GM21390 (cell line): ENCODE data around the gene CHKB.
"Not testable (repeated sequence)": the region's sequence is repeated elsewhere in the genome, so short reads cannot be mapped to it uniquely, and the experiment has no call there.

Source experiments
- ATAC-seq: cut with Tn5 transposase; IDR thresholded peaks from one replicate; pipeline ENCODE4 v1.9.1; 2021; ENCODE audit not compliant: unreplicated experiment

CHKB gene

GRCh38 chr22:50550395-50550794, 32.3 kb downstream of the CHKB start:
- no peak for ATAC-seq

- no peak for ATAC-seq
These were observed 33.5 kb downstream of the CHKB start for GRCh38 chr22:50548921-50549790.

GRCh38 chr22:50548040-50548920, 34.4 kb downstream of the CHKB start:
- no peak for ATAC-seq

- no peak for ATAC-seq
These were observed 35.2 kb downstream of the CHKB start for GRCh38 chr22:50547263-50547985.

- ATAC-seq = no peak
These were observed 36.1 kb downstream of the CHKB start for GRCh38 chr22:50546326-50547262.

GRCh38 chr22:50545522-50546325, 36.9 kb downstream of the CHKB start, which contains the start of gene KLHDC7B:
KLHDC7B (plus strand) TSS chr22:50545899; CDS start chr22:50546244, 345 bp downstream.
- no peak for ATAC-seq

GRCh38 chr22:50544746-50545253, 37.8 kb downstream of the CHKB start:
- no peak for ATAC-seq

- ATAC-seq = no peak
These were observed 38.4 kb downstream of the CHKB start for GRCh38 chr22:50544078-50544745.

- ATAC-seq = no peak
These were observed 40.2 kb downstream of the CHKB start for GRCh38 chr22:50542416-50542927.

GRCh38 chr22:50541667-50542026, 41.0 kb downstream of the CHKB start:
- not testable (repeated sequence) for ATAC-seq

GRCh38 chr22:50540381-50540780, 42.3 kb downstream of the CHKB start:
- no peak for ATAC-seq

- ATAC-seq = no peak
These were observed 44.9 kb downstream of the CHKB start for GRCh38 chr22:50537765-50538164.

- ATAC-seq = no peak
These were observed 46.4 kb downstream of the CHKB start for GRCh38 chr22:50536226-50536625.

GRCh38 chr22:50535113-50535512, 47.5 kb downstream of the CHKB start:
- ATAC-seq = no peak

- ATAC-seq = not testable (repeated sequence)
These were observed 48.6 kb downstream of the CHKB start for GRCh38 chr22:50533856-50534711.

- no peak for ATAC-seq
These were observed 49.5 kb downstream of the CHKB start for GRCh38 chr22:50532824-50533796.
